GM12865 (cell line): ENCODE measurements around the gene FLT4.

Experiments used
- DNase-seq: peaks from one replicate; pipeline ENCODE4 v3.0.0; 2010; ENCODE audit warnings: low read depth
- H3K4me3 ChIP-seq: 2 replicates; pipeline ENCODE4 v1.5.1; 2011; ENCODE audit warnings: mild to moderate bottlenecking, low read depth, low read length, control low read depth
- TF ChIP-seq, protein P1 (sequence below): IDR thresholded peaks from 2 replicates; pipeline ENCODE4 v1.5.1; 2011; ENCODE audit warnings: low read length, control low read depth, low read depth, inconsistent platforms; ENCODE audit not compliant: insufficient read depth; ENCODE audit errors: missing control alignments

Gene FLT4

DNA sequence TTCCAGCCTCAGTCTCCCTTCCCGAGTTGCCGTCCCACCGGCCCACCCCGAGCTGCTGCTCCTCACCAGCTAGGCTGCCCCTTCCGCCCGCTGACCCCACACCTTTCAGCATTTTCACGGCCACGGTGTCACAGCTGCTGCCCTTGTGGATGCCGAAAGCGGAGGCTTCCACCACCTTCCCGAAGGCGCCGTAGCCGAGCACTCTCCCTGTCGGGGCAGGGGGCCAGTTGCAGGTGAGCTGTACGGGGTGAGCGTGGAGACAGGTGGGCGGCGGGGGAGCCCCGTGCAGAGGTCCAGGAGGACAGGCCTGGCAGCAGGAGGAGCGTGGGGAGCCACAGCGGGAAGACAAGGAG is 29.9 kb downstream of the FLT4 start:
- no peak overlapping the region for H3K4me3 ChIP-seq

GRCh38 chr5:180618829-180619562 is 30.4 kb downstream of the FLT4 start:
- TF ChIP-seq, protein P1, sequence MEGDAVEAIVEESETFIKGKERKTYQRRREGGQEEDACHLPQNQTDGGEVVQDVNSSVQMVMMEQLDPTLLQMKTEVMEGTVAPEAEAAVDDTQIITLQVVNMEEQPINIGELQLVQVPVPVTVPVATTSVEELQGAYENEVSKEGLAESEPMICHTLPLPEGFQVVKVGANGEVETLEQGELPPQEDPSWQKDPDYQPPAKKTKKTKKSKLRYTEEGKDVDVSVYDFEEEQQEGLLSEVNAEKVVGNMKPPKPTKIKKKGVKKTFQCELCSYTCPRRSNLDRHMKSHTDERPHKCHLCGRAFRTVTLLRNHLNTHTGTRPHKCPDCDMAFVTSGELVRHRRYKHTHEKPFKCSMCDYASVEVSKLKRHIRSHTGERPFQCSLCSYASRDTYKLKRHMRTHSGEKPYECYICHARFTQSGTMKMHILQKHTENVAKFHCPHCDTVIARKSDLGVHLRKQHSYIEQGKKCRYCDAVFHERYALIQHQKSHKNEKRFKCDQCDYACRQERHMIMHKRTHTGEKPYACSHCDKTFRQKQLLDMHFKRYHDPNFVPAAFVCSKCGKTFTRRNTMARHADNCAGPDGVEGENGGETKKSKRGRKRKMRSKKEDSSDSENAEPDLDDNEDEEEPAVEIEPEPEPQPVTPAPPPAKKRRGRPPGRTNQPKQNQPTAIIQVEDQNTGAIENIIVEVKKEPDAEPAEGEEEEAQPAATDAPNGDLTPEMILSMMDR, result no peak
- no peak for DNase-seq

More for the DNA sequence above, 29.9 kb downstream of the FLT4 start:
- no peak for DNase-seq
- TF ChIP-seq, protein P1, result no peak

DNA sequence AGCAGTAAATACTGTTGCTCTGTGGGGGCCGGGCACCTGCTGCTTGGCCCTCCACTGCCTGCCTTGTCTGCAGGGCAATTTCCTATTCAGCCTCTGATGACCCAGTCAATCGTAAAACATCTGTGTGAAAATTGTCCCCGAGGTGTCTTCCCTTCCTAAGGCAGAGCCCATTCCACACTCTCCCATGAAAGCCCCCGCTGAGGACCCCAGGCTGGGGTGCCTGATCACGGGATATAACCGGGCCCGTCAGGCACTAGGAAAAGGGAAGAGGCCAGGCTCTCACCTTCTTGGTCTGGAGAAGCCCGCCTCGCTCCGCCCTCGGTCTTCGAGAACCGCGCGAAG is 30.9 kb downstream of the FLT4 start:
- TF ChIP-seq, protein P1, result no peak
- H3K4me3 ChIP-seq, result no peak overlapping the region

More at GRCh38 chr5:180618829-180619562, 30.4 kb downstream of the FLT4 start:
- H3K4me3 ChIP-seq, result no peak overlapping the region

DNA sequence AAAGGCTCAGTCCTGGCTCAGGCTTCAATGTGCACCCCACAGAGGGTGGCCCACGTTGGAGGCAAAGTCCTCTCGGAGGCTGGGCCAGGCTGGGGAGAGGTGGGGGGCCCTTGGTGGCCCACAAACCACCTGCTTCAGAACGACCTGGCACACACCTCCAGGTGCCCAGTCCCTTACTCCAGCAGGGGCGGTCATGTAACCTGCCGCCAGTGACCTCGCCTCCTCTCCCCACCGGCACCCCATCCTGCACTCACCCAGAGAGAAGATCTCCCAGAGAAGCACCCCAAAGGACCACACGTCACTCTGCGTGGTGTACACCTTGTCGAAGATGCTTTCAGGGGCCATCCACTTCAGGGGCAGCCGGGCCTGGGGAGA is 35.6 kb downstream of the FLT4 start:
- TF ChIP-seq, protein P1, result no peak
- H3K4me3 ChIP-seq, result no peak overlapping the region
- DNase-seq, result no peak

More for the DNA sequence above, 30.9 kb downstream of the FLT4 start:
- DNase-seq, result no peak

GRCh38 chr5:180613188-180613813 is 36.1 kb downstream of the FLT4 start:
- DNase-seq, result no peak
- H3K4me3 ChIP-seq, result no peak overlapping the region
- TF ChIP-seq, protein P1, result no peak

DNA sequence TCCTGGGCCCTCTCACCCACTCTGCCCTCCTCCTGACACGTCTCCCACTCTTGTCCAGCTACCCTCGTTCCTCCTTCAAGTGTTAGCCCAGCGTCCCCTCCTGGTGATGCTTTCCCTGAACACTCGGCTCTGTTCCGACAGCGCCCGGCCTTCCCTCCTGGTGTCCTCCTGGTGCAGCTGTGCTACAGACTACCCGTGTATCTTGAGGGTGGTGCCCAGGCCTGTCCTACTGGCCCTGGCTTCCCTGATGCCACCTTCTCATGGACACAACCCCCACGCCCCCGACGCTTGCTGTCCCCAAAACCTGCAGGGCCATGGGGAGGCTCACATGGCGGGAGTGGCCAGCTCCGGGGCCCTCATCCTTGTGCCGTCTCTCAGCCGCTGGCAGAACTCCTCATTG is 36.7 kb downstream of the FLT4 start:
- TF ChIP-seq, protein P1, result no peak
- H3K4me3 ChIP-seq, result no peak overlapping the region

More for the DNA sequence above, 36.7 kb downstream of the FLT4 start:
- DNase-seq, result no peak
